SW 1271 (cell line): ENCODE measurements around the gene NUP188.

ENCODE experiments used
- DNase-seq, 2 experiments: peaks; one replicate each; lab custom pipeline; 2025; lab: John Stamatoyannopoulos, UW

NUP188 gene

GRCh38 chr9:128947527-128948301 is at the start of gene NUP188, which contains the start of gene DOLK:
NUP188 (plus strand) TSS chr9:128947699; CDS start chr9:128947720, 21 bp downstream.
DOLK (minus strand) TSS chr9:128947603; CDS start chr9:128947303, 300 bp downstream.
- DNase-seq: peak; percentile 83 to 86

GRCh38 chr9:128898382-128898781 is 49.1 kb upstream of the NUP188 start:
- no peak for DNase-seq

GRCh38 chr9:128898845-128899565 is 48.5 kb upstream of the NUP188 start:
- DNase-seq: no peak

GRCh38 chr9:128899566-128900322 is 47.8 kb upstream of the NUP188 start:
- DNase-seq: peak in 1 of 2 experiments; percentile 25

- no peak for DNase-seq
Measured at GRCh38 chr9:128901379-128901778, 46.1 kb upstream of the NUP188 start.

GRCh38 chr9:128901822-128902221 is 45.7 kb upstream of the NUP188 start:
- DNase-seq: no peak

- no peak for DNase-seq
Measured at GRCh38 chr9:128902351-128903078, 45.0 kb upstream of the NUP188 start.

- no peak for DNase-seq
Measured at GRCh38 chr9:128903079-128903461, 44.4 kb upstream of the NUP188 start.

GRCh38 chr9:128903871-128904620 is 43.5 kb upstream of the NUP188 start:
- no peak for DNase-seq

- no peak for DNase-seq
Measured at GRCh38 chr9:128905964-128906363, 41.5 kb upstream of the NUP188 start.

- no peak for DNase-seq
Measured at GRCh38 chr9:128906741-128907140, 40.8 kb upstream of the NUP188 start.

GRCh38 chr9:128908372-128908771 is 39.1 kb upstream of the NUP188 start:
- DNase-seq: no peak

- no peak for DNase-seq
Measured at GRCh38 chr9:128909859-128910258, 37.6 kb upstream of the NUP188 start.

GRCh38 chr9:128910906-128911305 is 36.6 kb upstream of the NUP188 start:
- DNase-seq: no peak

GRCh38 chr9:128911529-128912035 is 35.9 kb upstream of the NUP188 start:
- DNase-seq: peak; percentile 62 to 66

GRCh38 chr9:128912270-128912853 is 35.1 kb upstream of the NUP188 start:
- peak in 1 of 2 experiments; percentile 35 for DNase-seq

- DNase-seq: no peak
Measured at GRCh38 chr9:128913048-128913900, 34.2 kb upstream of the NUP188 start.

GRCh38 chr9:128913995-128914772 is 33.3 kb upstream of the NUP188 start:
- no peak for DNase-seq

- no peak for DNase-seq
Measured at GRCh38 chr9:128916204-128916603, 31.3 kb upstream of the NUP188 start.
